Raji (cell line): ENCODE data around the gene RTKN2.

ENCODE experiments used
- POLR2A ChIP-seq: IDR thresholded peaks from 2 replicates; pipeline ENCODE4 v1.6.1; 2011; ENCODE audit warnings: low read depth, low read length, control low read depth; ENCODE audit not compliant: insufficient read depth

RTKN2 gene, protein sequence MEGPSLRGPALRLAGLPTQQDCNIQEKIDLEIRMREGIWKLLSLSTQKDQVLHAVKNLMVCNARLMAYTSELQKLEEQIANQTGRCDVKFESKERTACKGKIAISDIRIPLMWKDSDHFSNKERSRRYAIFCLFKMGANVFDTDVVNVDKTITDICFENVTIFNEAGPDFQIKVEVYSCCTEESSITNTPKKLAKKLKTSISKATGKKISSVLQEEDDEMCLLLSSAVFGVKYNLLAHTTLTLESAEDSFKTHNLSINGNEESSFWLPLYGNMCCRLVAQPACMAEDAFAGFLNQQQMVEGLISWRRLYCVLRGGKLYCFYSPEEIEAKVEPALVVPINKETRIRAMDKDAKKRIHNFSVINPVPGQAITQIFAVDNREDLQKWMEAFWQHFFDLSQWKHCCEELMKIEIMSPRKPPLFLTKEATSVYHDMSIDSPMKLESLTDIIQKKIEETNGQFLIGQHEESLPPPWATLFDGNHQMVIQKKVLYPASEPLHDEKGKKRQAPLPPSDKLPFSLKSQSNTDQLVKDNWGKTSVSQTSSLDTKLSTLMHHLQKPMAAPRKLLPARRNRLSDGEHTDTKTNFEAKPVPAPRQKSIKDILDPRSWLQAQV

DNA sequence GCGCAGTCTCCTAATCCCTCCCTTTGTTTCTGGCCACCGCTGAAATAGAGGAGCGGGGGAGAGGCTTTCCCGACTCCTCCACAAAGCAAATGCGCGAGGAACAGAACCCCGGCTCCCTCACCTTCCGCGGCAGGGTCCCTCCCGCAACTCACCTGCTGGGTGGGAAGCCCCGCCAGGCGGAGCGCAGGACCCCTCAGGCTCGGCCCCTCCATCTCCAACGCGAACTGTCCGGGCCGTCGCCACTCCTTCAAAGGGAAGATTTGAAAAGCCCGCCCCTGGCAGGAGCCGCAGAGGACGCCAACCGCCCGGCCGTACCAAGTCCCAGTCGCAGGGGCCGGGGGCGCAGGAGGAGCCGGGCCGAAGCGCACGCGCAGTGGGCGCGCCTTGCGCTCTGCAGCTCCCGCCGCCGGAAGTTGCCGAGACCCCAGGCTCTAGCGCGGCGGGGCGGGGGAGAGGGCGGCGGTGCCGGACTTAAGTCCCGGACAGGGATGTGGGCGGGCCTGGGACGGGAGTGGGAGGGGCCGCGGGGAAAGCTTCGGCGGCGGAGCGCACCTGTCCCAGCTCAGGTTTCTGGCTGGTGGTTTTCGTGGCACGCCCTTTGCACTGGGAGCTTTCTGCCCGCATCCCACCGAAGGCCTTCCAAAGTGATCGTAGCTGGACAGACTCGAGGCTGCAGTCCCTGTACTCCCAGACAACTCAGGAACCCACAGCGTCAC lies at the start of gene RTKN2:
Gene RTKN2, minus strand, starts transcription at position 446 of the 716 bp plus-strand sequence. Its CDS starts 234 bp downstream, at position 212.
- TF ChIP-seq POLR2A: no peak

DNA sequence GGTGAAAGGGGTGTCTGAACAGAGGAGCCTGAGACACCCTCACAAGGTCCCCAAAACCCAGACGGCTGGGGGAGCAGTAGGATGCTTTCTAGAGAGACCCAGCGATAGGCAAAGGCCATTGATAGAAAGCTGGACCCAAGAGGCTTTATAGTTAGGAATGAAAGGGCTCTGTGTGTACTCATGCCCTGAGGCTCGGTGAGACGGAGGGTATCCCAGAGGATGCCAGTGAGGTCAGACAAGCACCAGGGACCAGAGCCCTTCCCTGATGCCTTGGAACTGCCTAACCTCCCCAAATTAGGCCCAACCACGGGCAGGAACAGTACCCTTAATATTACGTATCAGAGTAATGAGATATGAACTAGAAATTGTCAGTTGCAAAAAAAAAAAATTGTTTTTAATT lies 48.6 kb upstream of the RTKN2 start:
- TF ChIP-seq POLR2A: no peak

DNA sequence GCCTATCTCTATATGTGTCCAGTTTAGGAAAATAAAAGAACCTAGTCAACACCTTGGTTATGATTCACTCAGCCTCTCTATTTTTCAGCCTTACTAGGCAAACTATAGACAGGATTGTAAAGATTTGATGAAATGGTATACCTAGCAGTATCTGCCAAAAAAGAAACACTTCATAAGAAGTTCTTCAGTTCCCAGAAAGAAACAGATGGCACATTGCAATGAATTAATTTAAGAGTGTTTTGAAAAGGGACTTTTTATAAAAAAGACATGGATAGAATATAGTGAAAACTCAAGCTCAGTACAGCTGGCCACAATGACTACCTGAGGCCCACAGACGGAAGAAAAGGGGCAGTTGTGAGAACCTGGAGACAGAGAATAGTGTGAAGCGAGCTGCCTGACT lies 40.6 kb upstream of the RTKN2 start:
- no peak for TF ChIP-seq POLR2A

DNA sequence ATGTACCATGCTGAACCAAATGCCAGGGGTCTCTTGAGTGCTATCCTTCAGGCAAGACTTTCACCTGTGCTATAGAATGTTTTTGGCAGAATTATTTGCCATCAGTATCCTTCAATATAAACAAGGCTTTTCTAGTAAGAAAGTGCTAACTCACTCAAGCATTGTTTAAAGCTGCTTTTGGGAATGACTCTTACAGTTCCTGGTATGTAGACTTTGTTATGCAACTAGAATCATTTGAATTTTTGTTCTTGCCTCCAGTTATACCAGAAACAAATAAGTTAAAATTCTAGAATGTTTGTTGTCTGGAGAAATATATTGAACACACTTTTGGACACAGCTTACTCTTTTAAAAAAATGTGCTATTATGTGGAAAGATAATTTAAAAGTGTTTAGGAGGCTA lies 39.5 kb upstream of the RTKN2 start:
- TF ChIP-seq POLR2A: no peak

DNA sequence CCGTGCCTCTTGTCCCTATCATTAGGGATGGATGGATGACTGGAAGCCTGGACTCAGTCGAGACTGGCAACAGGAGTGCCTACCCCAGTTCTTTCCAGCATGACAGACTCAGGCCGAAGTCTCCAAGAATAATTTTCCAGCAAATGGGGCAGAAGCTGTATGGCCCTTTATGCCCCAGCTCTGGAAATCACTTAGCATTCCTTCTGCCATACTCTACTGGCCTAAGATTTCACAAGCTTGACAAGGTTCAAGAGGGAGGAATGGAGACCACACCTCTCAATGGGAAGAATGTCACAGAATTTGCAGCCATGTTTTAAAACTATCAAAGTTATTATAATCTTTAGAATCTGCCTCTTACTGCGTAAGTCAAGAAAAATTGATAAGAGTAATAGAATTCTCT lies 39.0 kb upstream of the RTKN2 start:
- TF ChIP-seq POLR2A: no peak

DNA sequence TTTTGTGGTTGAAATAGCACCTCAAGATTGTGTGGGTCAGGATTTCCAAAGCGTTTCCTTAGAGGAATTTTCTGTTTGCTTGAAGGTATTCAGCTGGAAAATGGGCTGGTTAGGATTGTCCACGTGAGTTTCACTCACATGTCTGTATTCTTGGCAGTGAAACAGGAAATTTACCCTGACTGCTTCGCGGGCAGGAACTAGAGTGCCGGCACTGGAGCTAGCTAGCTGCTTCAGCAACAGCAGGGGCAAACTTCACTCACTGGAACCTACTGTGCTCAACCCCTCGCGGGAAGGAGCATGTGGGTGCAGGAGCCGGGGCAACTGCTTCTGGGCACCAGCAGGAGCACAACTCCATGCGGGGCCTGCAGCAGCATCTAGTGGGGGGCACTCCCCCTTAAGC lies 38.0 kb upstream of the RTKN2 start:
- TF ChIP-seq POLR2A: no peak

DNA sequence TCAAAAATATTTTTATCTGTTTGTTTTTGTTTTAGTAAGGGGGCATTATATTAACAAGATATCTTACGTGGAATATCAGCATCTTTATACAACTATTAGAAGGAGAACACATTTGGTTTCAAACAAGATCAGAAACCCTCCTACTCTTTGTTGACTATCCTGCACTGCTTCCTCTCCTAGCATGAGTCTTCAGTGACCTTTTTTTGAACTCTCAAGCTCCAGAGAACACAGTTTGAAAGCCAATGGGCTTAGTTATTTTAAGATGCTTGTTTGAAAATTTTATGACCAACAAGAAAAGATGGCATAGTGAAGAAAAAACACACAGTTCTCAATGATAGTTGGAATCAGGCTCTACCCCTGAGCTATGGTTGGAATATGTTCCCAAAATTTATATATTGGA lies 37.2 kb upstream of the RTKN2 start:
- no peak for TF ChIP-seq POLR2A

DNA sequence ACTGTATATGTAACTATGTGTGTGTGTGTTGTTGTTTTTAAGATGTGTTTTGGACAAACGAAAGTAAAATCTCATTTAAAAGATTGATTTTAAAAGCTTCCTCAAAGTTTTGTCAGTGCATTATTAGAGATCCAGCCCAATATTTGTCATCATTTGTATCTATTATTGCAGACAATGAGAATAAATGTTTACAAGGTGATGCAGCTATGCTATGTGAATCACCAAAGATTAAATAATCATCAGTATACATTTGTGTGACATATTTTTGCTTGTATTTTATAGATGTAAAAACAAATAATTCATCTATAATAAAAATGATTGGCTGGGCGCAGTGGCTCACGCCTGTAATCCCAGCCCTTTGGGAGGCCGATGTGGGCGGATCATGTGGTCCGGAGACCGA lies 35.3 kb upstream of the RTKN2 start:
- TF ChIP-seq POLR2A: no peak

DNA sequence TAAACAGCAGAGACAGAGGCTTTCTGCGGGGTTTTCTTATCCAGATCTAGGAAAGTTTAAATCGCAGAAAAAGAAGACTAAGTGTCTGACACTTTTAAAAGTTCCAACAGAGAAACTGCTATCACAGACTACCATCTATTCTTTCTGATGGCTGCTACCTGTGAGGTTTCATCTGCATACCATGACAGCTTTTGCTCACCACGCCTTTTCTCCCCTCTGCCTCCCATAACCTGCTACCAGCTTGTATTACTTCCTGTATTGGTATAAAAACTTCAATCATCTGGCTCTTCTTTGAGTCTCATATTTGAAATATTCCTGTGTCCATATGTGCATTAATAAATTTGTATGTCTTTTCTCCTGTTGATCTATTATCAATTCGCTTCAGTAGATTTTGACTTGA lies 34.1 kb upstream of the RTKN2 start:
- TF ChIP-seq POLR2A: no peak

DNA sequence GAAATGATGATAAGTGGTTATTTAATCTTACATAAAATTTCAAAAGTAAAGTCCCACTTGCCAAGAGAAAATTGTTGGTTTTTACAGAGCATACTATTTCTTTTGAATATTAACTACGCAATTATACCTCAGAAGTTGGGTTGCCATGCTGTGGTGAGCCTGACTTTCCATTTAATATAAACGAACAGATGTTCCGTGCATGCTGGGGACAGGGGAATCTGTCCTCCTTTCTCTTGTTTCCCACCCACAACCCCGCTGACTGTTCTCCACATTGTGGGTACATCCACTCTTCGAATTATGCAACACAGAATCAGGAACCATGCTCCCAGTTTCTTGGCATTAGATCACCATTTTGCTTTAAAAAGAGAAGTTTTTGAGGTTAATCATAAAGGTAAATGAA lies 29.2 kb upstream of the RTKN2 start:
- no peak for TF ChIP-seq POLR2A

DNA sequence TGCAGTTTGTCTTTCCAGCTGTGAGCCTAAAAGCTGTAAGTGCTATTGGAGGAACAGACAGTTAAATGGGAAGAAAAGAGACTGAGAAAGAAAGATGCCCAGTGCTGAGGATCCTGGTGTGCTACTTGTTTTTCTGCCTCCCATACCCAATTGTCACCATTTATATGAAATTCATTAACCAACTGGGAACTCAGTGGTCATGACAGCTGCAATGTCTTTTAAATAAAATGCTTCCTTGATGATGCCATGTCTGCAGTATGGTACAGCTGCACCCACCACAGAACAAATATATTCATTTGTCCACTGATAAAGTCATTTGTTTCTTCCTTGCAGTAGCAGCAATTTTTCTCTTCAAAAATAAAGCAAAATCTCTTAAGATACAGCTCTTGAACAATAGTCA lies 15.6 kb upstream of the RTKN2 start:
- no peak for TF ChIP-seq POLR2A

DNA sequence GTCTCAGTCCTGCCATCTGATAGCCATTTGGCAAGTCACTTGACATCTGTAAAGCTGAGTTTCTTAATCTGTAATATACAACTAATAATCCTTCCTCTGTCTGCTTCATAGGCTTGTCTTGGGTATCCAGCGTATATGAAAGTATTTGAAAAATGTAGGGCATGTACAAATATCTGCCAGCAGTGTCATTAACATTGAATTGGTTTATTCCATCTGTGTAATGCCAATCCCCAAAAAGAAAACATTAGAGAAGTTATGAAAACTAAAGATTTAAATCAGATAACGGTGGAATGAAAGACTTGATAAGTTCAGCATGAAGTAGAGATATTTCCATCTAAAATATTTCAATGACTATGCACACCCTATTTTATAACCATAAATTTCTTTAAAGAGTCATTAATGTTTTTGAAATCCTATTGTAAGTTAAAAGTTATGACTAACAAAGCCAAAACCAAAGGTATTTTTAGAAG lies 9.8 kb upstream of the RTKN2 start:
- TF ChIP-seq POLR2A: no peak

DNA sequence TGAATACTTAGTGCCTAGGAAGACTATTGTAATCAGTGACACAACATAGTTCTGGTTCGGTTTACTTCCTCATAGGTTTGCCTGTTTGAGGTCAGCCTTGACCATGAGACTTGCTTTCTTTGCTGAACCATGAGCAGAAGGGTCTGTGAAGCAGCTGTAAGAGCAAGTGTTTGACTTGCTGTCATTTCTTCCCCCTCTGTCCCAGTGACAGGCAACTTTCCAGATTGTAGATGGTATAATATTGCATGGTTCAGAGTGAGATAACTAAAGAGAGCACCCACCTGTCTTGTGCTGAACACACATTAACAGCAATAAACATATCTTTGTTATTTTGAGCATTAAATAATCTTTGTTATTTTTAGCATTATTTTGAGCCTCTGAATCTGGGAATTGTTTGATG lies 9.3 kb upstream of the RTKN2 start:
- no peak for TF ChIP-seq POLR2A

DNA sequence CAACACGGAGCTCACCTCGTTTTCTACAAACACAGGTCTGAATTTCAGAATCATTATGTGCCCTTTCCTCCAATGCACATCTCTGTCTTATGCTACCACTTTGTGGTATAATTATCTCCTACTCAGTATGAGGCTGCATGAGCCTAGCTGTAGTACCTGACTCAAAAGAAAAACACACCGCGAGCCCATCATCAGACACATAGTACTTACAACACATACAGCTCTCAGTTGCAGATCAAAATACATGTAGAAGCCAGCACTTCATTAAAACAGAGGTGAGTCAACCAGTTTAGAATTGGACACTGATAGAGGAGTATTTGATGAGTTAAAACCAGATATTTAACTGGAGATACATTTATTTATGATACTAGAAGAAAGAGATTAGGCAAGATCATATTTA lies 1.4 kb upstream of the RTKN2 start:
- no peak for TF ChIP-seq POLR2A

DNA sequence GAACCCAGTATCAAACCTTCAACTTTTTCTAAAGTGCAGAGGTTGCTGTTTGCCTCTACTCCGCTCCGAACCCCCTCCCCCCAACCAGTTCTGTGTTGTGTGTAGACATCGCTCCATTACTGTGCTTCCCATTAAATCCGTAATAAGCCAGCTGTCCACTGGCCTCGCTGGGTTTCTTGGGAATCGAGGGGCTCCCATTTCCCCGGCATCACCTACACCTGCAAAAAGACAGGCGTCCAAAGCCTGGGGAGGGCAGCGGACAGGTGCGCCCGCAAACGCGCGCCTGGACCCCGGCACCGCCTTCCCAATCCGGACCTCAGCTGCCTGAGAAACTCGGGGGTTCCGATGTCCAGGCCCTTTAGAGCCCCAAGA lies 631 bp downstream of the RTKN2 start:
- TF ChIP-seq POLR2A: no peak

DNA sequence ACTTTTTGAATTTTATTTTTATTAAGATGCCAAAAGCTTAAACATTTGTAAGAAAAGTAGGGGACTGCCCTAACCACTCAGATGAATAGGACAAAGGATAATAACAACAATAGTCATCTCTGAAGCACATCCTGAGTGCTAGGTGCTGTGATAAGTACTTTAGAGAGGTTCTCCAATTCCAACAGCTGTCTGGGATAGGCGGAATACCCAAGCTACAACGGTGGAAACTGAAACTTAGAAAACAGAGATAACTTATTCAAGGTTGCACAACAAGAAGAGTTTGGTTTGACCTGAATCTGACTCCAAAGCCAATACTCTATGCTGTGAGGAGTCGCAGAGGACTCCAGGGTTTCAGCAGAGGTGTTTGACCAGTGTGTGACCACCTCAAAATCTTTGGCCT lies 2.0 kb downstream of the RTKN2 start:
- no peak for TF ChIP-seq POLR2A
